ENCODE measurements around the gene WFDC11.

Gene WFDC11

DNA sequence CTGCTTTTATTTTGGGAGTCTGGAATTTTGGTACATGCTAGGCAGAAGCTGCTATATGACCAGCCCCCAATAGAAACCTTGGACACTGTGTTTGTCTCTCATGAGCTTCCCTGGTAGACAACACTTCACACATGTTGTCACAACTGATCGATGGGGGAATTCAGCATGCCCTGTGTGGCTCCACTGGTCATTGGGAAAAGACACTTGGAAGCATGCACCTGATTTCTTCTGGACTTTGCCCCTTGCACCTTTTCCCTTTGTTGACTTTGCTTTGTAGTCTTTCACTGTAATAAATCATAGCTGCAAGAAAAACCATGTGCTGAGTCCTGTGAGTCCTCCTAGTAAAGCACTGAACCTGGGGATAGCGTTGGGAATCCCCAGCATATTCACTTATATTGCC lies 48.4 kb downstream of the WFDC11 start:
- no peak for DNase-seq

DNA sequence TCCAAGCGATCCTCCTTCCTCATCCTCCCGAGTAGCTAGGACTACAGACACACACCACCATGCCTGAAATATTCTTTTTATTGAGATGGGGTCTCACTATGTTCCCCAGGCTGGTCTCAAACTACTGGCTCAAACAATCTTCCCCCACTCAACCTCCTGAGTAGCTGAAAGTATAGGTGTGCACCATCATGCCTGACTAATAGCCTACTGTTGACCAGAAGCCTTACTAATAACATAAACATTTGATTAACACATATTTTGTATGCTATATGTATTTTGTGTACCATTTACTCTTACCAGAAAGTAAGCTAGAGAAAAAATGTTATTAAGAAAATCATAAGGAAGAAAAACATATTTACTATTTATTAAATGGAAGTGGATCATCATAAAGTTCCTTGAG lies 52.4 kb downstream of the WFDC11 start:
- no peak for DNase-seq

DNA sequence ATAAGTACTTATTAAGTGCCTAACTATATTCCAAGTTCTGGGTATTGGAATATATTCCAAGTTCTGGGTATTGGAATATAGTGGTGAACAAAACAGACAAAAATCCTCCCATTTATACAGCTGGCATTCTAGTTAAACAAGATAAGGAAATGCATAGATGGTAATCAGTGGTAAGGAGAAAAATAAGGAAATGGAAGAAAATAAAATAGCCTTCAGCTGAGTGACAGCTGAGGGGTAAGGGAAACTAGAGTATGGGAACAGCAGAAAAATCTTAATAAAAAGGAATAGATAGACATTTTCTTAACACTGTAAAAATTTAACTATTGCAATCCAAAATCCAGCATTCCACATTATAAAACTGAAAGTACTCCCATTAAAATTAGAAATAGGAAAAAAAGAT lies 57.7 kb downstream of the WFDC11 start:
- DNase-seq, result no peak

- no peak for DNase-seq
These were observed 59.0 kb downstream of the WFDC11 start for GRCh38 chr20:45611054-45611453.

DNA sequence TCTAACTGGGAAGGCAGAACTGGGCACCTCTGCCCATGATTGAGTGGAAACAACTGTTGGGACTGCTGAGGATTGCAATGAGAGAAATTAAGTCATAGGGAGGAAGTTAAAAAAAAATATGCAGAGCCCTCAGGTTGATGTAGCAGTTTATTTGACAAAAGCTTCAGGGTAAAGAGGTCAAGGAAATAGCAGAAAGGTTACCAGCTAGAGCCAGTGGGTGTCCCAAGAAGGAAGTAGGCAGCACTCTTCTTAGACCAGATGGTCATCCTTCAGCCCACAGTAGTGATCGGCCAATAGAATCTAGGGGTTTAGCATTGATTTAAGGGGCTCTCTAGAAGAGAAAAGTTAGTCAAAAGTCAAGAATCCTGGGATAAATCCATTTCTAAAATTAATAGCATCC lies 62.2 kb downstream of the WFDC11 start:
- DNase-seq, result no peak

Data from activated CD4-positive, alpha-beta T cell treated with anti-CD3 and anti-CD28 coated beads, Interleukin-2, amount 50 U/mL, for 4 hours (primary cell).